H1 (cell line): ENCODE measurements around the gene KRTAP10-5. TPM values are rescaled to one million over a fixed set of nuclear protein-coding genes. Genes with fewer than 3 reads are reported as not detected.

ENCODE experiments used
- EGR1 ChIP-seq: IDR thresholded peaks from 2 replicates; pipeline ENCODE4 v1.6.1; 2011; ENCODE audit warnings: low read depth, low read length, borderline replicate concordance
- FOSL1 ChIP-seq: IDR thresholded peaks from 2 replicates; pipeline ENCODE4 v1.6.1; 2011; ENCODE audit warnings: mild to moderate bottlenecking, low read depth, low read length, moderate library complexity; ENCODE audit not compliant: insufficient read depth
- GABPA ChIP-seq: IDR thresholded peaks from 2 replicates; pipeline ENCODE4 v1.6.1; 2011; ENCODE audit warnings: mild to moderate bottlenecking, low read length, moderate library complexity, borderline replicate concordance; ENCODE audit not compliant: insufficient read depth
- SRF ChIP-seq: IDR thresholded peaks from 2 replicates; pipeline ENCODE4 v1.6.1; 2011; ENCODE audit warnings: mild to moderate bottlenecking, low read depth, low read length, moderate library complexity
- polyA plus RNA-seq, 7 experiments: library from polyadenylated mRNA; depleted of rRNA in 3 of 7; stranded (reverse) in 5 of 7; unstranded in 2 of 7; fragments of >200 nt in 5 of 7; fragments of 200-250 nt in 2 of 7; gene quantifications; 1 replicate in 5 of 7; 2 replicates in 1 of 7; 4 replicates in 1 of 7; pipeline versions ENCODE4 v1.2.1 to v1.2.3, GENCODE V29; 2011 to 2013; ENCODE audit warnings: missing spikeins in 2 of 7, mixed read lengths in 2 of 7
- total RNA-seq: library from RNA; stranded (reverse); fragmentation: NEBNext Ultra II Directional; extraction: Animal tissue kit (Norgen Biotek cat#: 25700); gene quantifications from 2 replicates; pipeline ENCODE4 v1.2.1, GENCODE V29; 2021

KRTAP10-5 gene
- total and polyA plus RNA-seq, 2 of the 8 experiments (the other 6 are each of a cell fraction or from before 2014, with no cell fraction given) = 0.09 TPM; not detected in 1

- TF ChIP-seq GABPA (no peak), FOSL1 (no peak), EGR1 (no peak), SRF (no peak)
These were observed 35.6 kb upstream of the KRTAP10-5 start (continued) for GRCh38 chr21:44615911-44616590.
